Transverse colon (tissue), 4 donors: ENCODE data around the gene C1orf159. TPM values are rescaled to one million over a fixed set of nuclear protein-coding genes. Genes with fewer than 3 reads are reported as not detected.

Experiments used
- DNase-seq: peaks from one replicate; pipeline ENCODE4 v3.0.0-alpha.2; 2019
- H3K27ac ChIP-seq, 4 donors: fragments of 200-600 bp; sonication (generic); 2 replicates each; pipeline ENCODE4 v1.5.1; 2016 to 2018; ENCODE audit warnings: inconsistent platforms in 4 of 4
- H3K27me3 ChIP-seq: fragments of 200-600 bp; sonication (generic); 2 replicates; pipeline ENCODE4 v1.5.1; 2017; ENCODE audit warnings: inconsistent platforms
- H3K36me3 ChIP-seq, 4 donors: fragments of 200-600 bp; sonication (generic); 2 replicates each; pipeline ENCODE4 v1.5.1; 2017 to 2019; ENCODE audit warnings: inconsistent platforms in 4 of 4
- H3K4me1 ChIP-seq, 4 donors: fragments of 200-600 bp; sonication (generic); 2 replicates each; pipeline ENCODE4 v1.5.1; 2017 to 2020; ENCODE audit warnings: inconsistent platforms in 4 of 4
- H3K4me3 ChIP-seq, 4 donors: fragments of 200-600 bp; sonication (generic); 1 replicate in 1 of 4; 2 replicates in 3 of 4; pipeline versions ENCODE4 v1.5.1 to v1.6.1; 2017 to 2019; ENCODE audit warnings: inconsistent platforms in 4 of 4
- H3K9me3 ChIP-seq, 2 donors: fragments of 200-600 bp; sonication (generic); 2 replicates each; pipeline ENCODE4 v1.5.1; 2017 to 2019; ENCODE audit warnings: inconsistent platforms in 2 of 2
- EP300 ChIP-seq: sonication (generic); formaldehyde crosslinking; IDR thresholded peaks from one replicate; pipeline ENCODE4 v1.6.1; 2017; ENCODE audit warnings: antibody characterized with exemption, low read depth
- POLR2A ChIP-seq: fragments of 450-650 bp; IDR thresholded peaks from one replicate; pipeline ENCODE4 v1.6.1; 2016; ENCODE audit warnings: antibody characterized with exemption, mild to moderate bottlenecking, moderate library complexity
- POLR2AphosphoS5 ChIP-seq, 3 donors: sonication (generic); formaldehyde crosslinking; IDR thresholded peaks; one replicate each; pipeline ENCODE4 v1.6.1; 2016; ENCODE audit warnings: antibody characterized with exemption in 3 of 3
- WGBS, 2 donors: methylation state at CpG; one replicate each; pipeline ENCODE4 v1.1.5; 2018; ENCODE audit warnings: low coverage in 1 of 2; 5-methylcytosine and 5-hydroxymethylcytosine counted together
- in situ Hi-C, 4 donors: fragments of 200-750 bp; cut with MboI; loops; one replicate each; pipeline versions ENCODE4 v1.15.0 to v1.15.1; 2017; ENCODE audit warnings: low sequenced_read_pairs in 3 of 4, low pct_ligation_motif_present in 1 of 4, low pct_unique_long_range_greater_than_20kb in 1 of 4
- intact Hi-C: fragments of 100-400 bp; cut with DNase I; formaldehyde crosslinking; loops from one replicate; pipeline ENCODE4 v1.15.1; 2023; ENCODE audit warnings: low total_unique reads
- total RNA-seq, 4 donors: library from RNA; depleted of rRNA; stranded (reverse); fragments of >200 nt; gene quantifications; one replicate each; pipeline ENCODE4 v1.1.0, GENCODE V29; 2016
- TF ChIP-seq, protein P1 (sequence below), 5 experiments: fragments of 200-600 bp in 3 of 5; fragments of 450-650 bp in 2 of 5; sonication (generic) in 3 of 5; IDR thresholded peaks; 1 replicate in 2 of 5; 2 replicates in 3 of 5; pipeline ENCODE4 v1.5.1; 2016 to 2017; ENCODE audit warnings: antibody characterized with exemption in 5 of 5, inconsistent platforms in 3 of 5, mild to moderate bottlenecking in 2 of 5, moderate library complexity in 1 of 5

C1orf159 gene
- total RNA-seq, 4 donors from 2014 or later: 23.6 to 108 (median 47.3) TPM

DNA sequence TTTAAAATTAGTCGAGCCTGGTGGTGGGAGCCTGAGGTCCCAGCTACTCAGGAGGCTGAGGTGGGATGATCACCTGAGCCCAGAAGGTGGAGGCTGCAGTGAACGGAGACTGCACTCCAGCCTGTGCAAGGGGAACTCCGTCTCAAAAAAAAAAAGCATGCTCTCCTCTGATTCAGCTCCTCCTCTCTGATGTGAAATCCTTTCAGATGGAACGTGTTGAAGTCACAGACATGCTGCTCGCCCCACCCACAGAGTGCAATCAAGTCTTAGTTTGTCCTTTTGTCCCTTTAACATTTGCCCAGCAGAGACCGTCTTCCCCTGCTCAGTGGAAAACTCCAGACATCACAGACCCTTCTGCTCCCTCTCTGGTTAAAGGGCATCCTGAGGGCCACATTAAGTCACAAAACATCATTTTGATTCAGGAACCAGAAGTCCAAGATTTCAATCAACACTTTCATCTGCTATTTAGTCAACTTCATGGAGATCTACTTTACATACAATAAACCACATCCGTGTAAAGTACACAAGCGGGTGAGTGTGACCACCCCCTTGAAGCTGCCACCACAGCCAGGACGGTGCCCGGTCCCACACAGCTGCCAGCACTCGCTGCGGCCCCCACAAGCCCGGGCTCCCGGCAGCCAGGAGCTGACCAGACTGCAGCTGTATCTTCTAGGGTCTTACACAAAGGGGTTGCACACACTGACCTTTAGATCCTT is 22.8 kb downstream of the C1orf159 start:
- no peaks in the 10 kb centered on the region for H3K36me3 ChIP-seq
- intact Hi-C loops (no loop called here), in situ Hi-C loops (no loop called here)
- no peaks in the 10 kb centered on the region for H3K27me3 ChIP-seq
- WGBS, 2 donors: 81 to 88% methylated on average over 5 to 14 of the region's 14 CpGs
- peak; percentile 4 for DNase-seq
- no peaks in the 10 kb centered on the region for H3K9me3 ChIP-seq
- no peak overlapping the region for H3K27ac ChIP-seq
- no peak overlapping the region for H3K4me3 ChIP-seq
- TF ChIP-seq POLR2A: no peak
- TF ChIP-seq POLR2AphosphoS5 (IDR thresholded peaks at IDR 0.05): no peak
- TF ChIP-seq EP300: no peak
- TF ChIP-seq, protein P1, sequence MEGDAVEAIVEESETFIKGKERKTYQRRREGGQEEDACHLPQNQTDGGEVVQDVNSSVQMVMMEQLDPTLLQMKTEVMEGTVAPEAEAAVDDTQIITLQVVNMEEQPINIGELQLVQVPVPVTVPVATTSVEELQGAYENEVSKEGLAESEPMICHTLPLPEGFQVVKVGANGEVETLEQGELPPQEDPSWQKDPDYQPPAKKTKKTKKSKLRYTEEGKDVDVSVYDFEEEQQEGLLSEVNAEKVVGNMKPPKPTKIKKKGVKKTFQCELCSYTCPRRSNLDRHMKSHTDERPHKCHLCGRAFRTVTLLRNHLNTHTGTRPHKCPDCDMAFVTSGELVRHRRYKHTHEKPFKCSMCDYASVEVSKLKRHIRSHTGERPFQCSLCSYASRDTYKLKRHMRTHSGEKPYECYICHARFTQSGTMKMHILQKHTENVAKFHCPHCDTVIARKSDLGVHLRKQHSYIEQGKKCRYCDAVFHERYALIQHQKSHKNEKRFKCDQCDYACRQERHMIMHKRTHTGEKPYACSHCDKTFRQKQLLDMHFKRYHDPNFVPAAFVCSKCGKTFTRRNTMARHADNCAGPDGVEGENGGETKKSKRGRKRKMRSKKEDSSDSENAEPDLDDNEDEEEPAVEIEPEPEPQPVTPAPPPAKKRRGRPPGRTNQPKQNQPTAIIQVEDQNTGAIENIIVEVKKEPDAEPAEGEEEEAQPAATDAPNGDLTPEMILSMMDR (IDR thresholded peaks at IDR 0.05): no peak
- H3K4me1 ChIP-seq: no peaks in the 10 kb centered on the region

DNA sequence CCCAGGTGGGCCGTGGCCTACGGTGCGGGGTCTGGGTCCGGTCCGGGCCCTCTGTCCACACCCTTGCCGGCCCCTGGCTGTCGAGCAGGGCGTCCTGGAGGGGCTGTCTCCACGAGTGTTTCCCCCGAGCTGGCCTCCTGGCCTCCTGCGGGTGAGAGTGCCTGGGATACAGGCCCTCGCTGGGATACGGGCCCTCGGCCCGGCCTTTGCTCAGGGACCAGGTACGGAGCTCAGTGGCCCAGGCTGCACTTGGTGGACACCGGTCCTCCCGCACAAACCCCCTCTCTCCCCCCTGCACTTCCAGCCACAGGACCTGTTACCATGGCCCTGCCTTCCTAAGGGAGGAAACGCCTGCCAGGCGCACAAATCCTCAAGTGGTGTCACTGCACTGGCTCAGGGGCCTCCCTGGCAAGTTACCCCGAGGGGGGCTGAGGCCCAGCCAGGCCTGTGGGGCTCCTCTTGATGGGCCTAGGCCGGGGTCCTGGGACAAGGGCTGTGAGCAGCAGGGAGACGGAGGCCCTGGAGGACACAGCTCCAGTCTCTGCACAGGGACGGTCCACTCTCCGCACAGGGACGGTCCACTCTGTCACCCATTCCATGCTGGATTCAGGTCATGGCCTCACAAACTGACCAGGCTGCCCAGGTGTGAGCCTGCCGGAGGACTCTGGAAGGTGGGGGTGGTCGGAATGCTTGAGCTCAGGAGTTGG is 23.6 kb downstream of the C1orf159 start:
- TF ChIP-seq EP300: no peak
- no peak for TF ChIP-seq POLR2A
- no peak for TF ChIP-seq POLR2AphosphoS5 (IDR thresholded peaks at IDR 0.05)
- TF ChIP-seq, protein P1 (IDR thresholded peaks at IDR 0.05): no peak
- Histone ChIP-seq H3K4me1 (no peaks in the 10 kb centered on the region), H3K27me3 (no peaks in the 10 kb centered on the region), H3K36me3 (no peaks in the 10 kb centered on the region), H3K27ac (no peak overlapping the region), H3K4me3 (no peak overlapping the region), H3K9me3 (no peaks in the 10 kb centered on the region)
- 98 to 100% methylated on average over 1 to 20 of the region's 28 CpGs for WGBS, 2 donors
- intact Hi-C loops (no loop called here), in situ Hi-C loops (no loop called here)
- peak; percentile 5 for DNase-seq

DNA sequence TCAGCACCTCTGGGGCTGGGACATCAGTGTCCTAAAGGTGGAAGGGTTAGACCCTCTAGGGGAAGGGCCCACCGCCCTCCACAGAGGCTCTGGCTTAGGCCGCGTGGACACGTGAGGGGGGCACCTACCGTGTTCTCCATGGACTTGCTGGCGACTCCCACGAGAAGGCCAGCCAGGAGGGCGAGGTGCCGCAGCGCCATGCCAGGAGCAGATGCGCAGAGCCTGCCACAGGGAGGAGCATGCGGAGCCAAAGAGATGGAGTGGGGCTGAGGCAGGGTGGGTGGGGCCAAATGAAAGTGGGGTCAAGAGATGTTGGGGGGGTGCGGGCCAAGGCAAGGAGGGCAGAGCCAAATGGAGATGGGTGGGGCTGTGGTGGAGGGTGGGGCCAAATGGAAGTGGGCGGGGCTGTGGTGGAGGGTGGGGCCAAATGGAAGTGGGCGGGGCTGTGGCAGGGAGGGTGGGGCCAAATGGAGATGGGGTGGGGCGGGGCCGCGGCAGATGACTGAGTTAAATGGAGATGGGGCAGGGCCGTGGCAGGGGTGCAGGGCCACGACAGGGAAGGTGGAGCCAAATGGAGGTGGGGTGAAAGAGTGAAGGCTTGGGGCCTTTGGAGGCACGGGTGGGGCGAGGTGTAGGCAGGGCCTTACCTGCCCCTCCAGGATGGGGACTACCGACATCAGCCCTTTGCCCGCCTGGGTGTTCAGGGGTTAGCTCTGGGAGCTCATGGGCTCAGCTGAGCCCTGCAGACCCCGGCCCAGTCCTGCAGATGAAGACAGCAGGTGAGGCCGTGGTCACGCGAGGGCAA is 24.3 kb downstream of the C1orf159 start:
- intact Hi-C loops (no loop called here), in situ Hi-C loops (no loop called here)
- Histone ChIP-seq H3K9me3 (no peaks in the 10 kb centered on the region), H3K27me3 (no peaks in the 10 kb centered on the region), H3K4me3 (no peak overlapping the region), H3K4me1 (no peaks in the 10 kb centered on the region), H3K36me3 (no peaks in the 10 kb centered on the region), H3K27ac (no peak overlapping the region)
- TF ChIP-seq POLR2AphosphoS5 (IDR thresholded peaks at IDR 0.05): no peak
- no peak for TF ChIP-seq POLR2A
- TF ChIP-seq EP300: no peak
- TF ChIP-seq, protein P1 (IDR thresholded peaks at IDR 0.05): no peak
- 91 to 92% methylated on average over 5 to 28 of the region's 28 CpGs for WGBS, 2 donors
- DNase-seq: peak; percentile 6
